ENCODE data around the gene SEMA3G.

The SEMA3G gene

GRCh38 chr3:52401551-52401950 lies 43.4 kb downstream of the SEMA3G start:
- H3K4me3 ChIP-seq (ENCODE audit: low read depth, low read length), result no peak overlapping the region
- no peak for TF ChIP-seq CTCF (conservative IDR thresholded peaks at IDR 0.05; ENCODE audit: low read depth, low read length)
- no peak for DNase-seq (ENCODE audit: low read depth)

GRCh38 chr3:52401021-52401420 lies 43.9 kb downstream of the SEMA3G start:
- H3K4me3 ChIP-seq (ENCODE audit: low read depth, low read length), result no peak overlapping the region
- TF ChIP-seq CTCF (conservative IDR thresholded peaks at IDR 0.05; ENCODE audit: low read depth, low read length), result no peak

GRCh38 chr3:52400275-52400793 lies 44.6 kb downstream of the SEMA3G start:
- TF ChIP-seq CTCF (conservative IDR thresholded peaks at IDR 0.05; ENCODE audit: low read depth, low read length), result no peak
- no peak overlapping the region for H3K4me3 ChIP-seq (ENCODE audit: low read depth, low read length)
- DNase-seq (ENCODE audit: low read depth), result no peak

More at GRCh38 chr3:52401021-52401420, 43.9 kb downstream of the SEMA3G start:
- DNase-seq (ENCODE audit: low read depth), result no peak

- no peak for DNase-seq (ENCODE audit: low read depth)
- H3K4me3 ChIP-seq (ENCODE audit: low read depth, low read length), result no peak overlapping the region
- TF ChIP-seq CTCF (conservative IDR thresholded peaks at IDR 0.05; ENCODE audit: low read depth, low read length), result no peak
Measured at GRCh38 chr3:52399593-52399992, 45.3 kb downstream of the SEMA3G start.

- H3K4me3 ChIP-seq (ENCODE audit: low read depth, low read length), result no peak overlapping the region
- DNase-seq (ENCODE audit: low read depth), result no peak
- TF ChIP-seq CTCF (conservative IDR thresholded peaks at IDR 0.05; ENCODE audit: low read depth, low read length), result no peak
Measured at GRCh38 chr3:52399131-52399530, 45.8 kb downstream of the SEMA3G start.

- no peak for DNase-seq (ENCODE audit: low read depth)
- no peak for TF ChIP-seq CTCF (conservative IDR thresholded peaks at IDR 0.05; ENCODE audit: low read depth, low read length)
- H3K4me3 ChIP-seq (ENCODE audit: low read depth, low read length), result no peak overlapping the region
Measured at GRCh38 chr3:52398670-52399081, 46.2 kb downstream of the SEMA3G start.

- no peak for DNase-seq (ENCODE audit: low read depth)
- no peak for TF ChIP-seq CTCF (conservative IDR thresholded peaks at IDR 0.05; ENCODE audit: low read depth, low read length)
- H3K4me3 ChIP-seq (ENCODE audit: low read depth, low read length), result no peak overlapping the region
Measured at GRCh38 chr3:52397676-52398399, 47.1 kb downstream of the SEMA3G start.
